ENCODE results near the gene PAK2. TPM values are rescaled to one million over a fixed set of nuclear protein-coding genes. Genes with fewer than 3 reads are reported as not detected.

Gene PAK2
- total RNA-seq, 2 donors from 2014 or later = 37.4 to 48.3 TPM

DNA sequence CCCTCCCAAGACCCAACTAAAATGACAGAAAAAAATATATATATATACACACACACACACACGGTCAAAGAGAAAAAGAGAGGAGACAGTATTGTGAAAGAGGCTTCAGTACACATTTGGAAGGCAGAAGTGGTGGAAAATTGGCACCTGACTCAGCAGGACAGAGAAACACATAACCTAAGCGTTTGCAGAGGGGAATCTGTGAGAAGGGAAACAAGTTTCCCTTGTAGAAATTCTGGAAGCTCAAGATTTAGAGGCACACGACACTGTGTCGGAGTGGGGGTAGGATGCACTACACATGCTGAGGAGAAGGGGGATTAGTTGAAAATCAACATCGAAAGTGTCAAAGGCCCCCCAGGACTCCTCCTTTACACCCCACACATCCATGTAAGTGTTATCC lies 53.1 kb downstream of the PAK2 start:
- no peaks in the 10 kb centered on the region for H3K9me3 ChIP-seq
- no peak overlapping the region for H3K4me3 ChIP-seq
- peak overlapping the region in 1 of 2 donors; percentile 45 for H3K27ac ChIP-seq
- DNase-seq (ENCODE audit: low spot score) = peak; percentile 68
- no peaks in the 10 kb centered on the region for H3K36me3 ChIP-seq
- H3K4me1 ChIP-seq (replicated peaks) = no peaks in the 10 kb centered on the region
- intact Hi-C loops (cut with DNase I) = no loop called here
- WGBS = 37% methylated on average over 5 of the region's 5 CpGs
- TF ChIP-seq POLR2AphosphoS5 (IDR thresholded peaks at IDR 0.05) = peak; percentile 10
- TF ChIP-seq, protein P1, sequence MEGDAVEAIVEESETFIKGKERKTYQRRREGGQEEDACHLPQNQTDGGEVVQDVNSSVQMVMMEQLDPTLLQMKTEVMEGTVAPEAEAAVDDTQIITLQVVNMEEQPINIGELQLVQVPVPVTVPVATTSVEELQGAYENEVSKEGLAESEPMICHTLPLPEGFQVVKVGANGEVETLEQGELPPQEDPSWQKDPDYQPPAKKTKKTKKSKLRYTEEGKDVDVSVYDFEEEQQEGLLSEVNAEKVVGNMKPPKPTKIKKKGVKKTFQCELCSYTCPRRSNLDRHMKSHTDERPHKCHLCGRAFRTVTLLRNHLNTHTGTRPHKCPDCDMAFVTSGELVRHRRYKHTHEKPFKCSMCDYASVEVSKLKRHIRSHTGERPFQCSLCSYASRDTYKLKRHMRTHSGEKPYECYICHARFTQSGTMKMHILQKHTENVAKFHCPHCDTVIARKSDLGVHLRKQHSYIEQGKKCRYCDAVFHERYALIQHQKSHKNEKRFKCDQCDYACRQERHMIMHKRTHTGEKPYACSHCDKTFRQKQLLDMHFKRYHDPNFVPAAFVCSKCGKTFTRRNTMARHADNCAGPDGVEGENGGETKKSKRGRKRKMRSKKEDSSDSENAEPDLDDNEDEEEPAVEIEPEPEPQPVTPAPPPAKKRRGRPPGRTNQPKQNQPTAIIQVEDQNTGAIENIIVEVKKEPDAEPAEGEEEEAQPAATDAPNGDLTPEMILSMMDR (IDR thresholded peaks at IDR 0.05) = no peak
- no peak for TF ChIP-seq POLR2A (IDR thresholded peaks at IDR 0.05)
- no peaks in the 10 kb centered on the region for H3K27me3 ChIP-seq (replicated peaks; ENCODE audit: insufficient read depth)

- H3K9me3 ChIP-seq = no peaks in the 10 kb centered on the region
- intact Hi-C loops (cut with DNase I) = no loop called here
- WGBS = 33% methylated on average over 1 of the region's 1 CpG
- TF ChIP-seq POLR2A (IDR thresholded peaks at IDR 0.05) (no peak), POLR2AphosphoS5 (IDR thresholded peaks at IDR 0.05) (peak; percentile 19)
- H3K4me3 ChIP-seq = no peak overlapping the region
- H3K4me1 ChIP-seq (replicated peaks) = no peaks in the 10 kb centered on the region
- H3K36me3 ChIP-seq = no peaks in the 10 kb centered on the region
- DNase-seq (ENCODE audit: low spot score) = peak; percentile 25
- no peaks in the 10 kb centered on the region for H3K27me3 ChIP-seq (replicated peaks; ENCODE audit: insufficient read depth)
- peak overlapping the region in 1 of 2 donors; percentile 45 for H3K27ac ChIP-seq
These were observed 53.6 kb downstream of the PAK2 start for GRCh38 chr3:196793246-196793645.

- DNase-seq (ENCODE audit: low spot score) = no peak
- H3K4me3 ChIP-seq = no peak overlapping the region
- H3K4me1 ChIP-seq (replicated peaks) = no peaks in the 10 kb centered on the region
- H3K36me3 ChIP-seq = no peaks in the 10 kb centered on the region
- TF ChIP-seq, protein P1 (IDR thresholded peaks at IDR 0.05) = no peak
- TF ChIP-seq POLR2A (IDR thresholded peaks at IDR 0.05) (no peak), POLR2AphosphoS5 (IDR thresholded peaks at IDR 0.05) (no peak)
- no peak overlapping the region for H3K27ac ChIP-seq
- no peaks in the 10 kb centered on the region for H3K9me3 ChIP-seq
- intact Hi-C loops (cut with DNase I) = no loop called here
- H3K27me3 ChIP-seq (replicated peaks; ENCODE audit: insufficient read depth) = no peaks in the 10 kb centered on the region
- 97% methylated on average over 3 of the region's 3 CpGs for WGBS
These were observed 54.8 kb downstream of the PAK2 start for GRCh38 chr3:196794467-196794866.

GRCh38 chr3:196796317-196796716 lies 56.7 kb downstream of the PAK2 start:
- intact Hi-C loops (cut with DNase I) = no loop called here
- Histone ChIP-seq H3K4me3 (no peak overlapping the region), H3K36me3 (no peaks in the 10 kb centered on the region), H3K27me3 (replicated peaks; ENCODE audit: insufficient read depth) (no peaks in the 10 kb centered on the region), H3K27ac (no peak overlapping the region), H3K4me1 (replicated peaks) (no peaks in the 10 kb centered on the region), H3K9me3 (no peaks in the 10 kb centered on the region)
- TF ChIP-seq POLR2A (IDR thresholded peaks at IDR 0.05) (no peak), POLR2AphosphoS5 (IDR thresholded peaks at IDR 0.05) (no peak)
- TF ChIP-seq, protein P1 (IDR thresholded peaks at IDR 0.05) = no peak
- no peak for DNase-seq (ENCODE audit: low spot score)
- WGBS = 97% methylated on average over 1 of the region's 1 CpG

- H3K27ac ChIP-seq = no peak overlapping the region
- H3K9me3 ChIP-seq = no peaks in the 10 kb centered on the region
- no peaks in the 10 kb centered on the region for H3K27me3 ChIP-seq (replicated peaks; ENCODE audit: insufficient read depth)
- WGBS = 91% methylated on average over 8 of the region's 8 CpGs
- H3K4me1 ChIP-seq (replicated peaks) = no peaks in the 10 kb centered on the region
- intact Hi-C loops (cut with DNase I) = no loop called here
- DNase-seq (ENCODE audit: low spot score) = no peak
- TF ChIP-seq, protein P1 (IDR thresholded peaks at IDR 0.05) = no peak
- TF ChIP-seq POLR2AphosphoS5 (IDR thresholded peaks at IDR 0.05) (no peak), POLR2A (IDR thresholded peaks at IDR 0.05) (no peak)
- H3K4me3 ChIP-seq = no peak overlapping the region
- peaks cover 0 to 2% of the 10 kb centered on the region in 2 donors for H3K36me3 ChIP-seq
These were observed 61.2 kb downstream of the PAK2 start for GRCh38 chr3:196800742-196801434.
